Muscle of leg (tissue), 11 donors: ENCODE data around the gene BGN. TPM values are rescaled to one million over a fixed set of nuclear protein-coding genes. Genes with fewer than 3 reads are reported as not detected.

ENCODE experiments used
- DNase-seq: peaks from one replicate; pipeline ENCODE4 v3.0.0; 2013
- H3K27ac ChIP-seq: one replicate; pipeline ENCODE4 v1.5.1; 2013; ENCODE audit warnings: mild to moderate bottlenecking, low read length, control low read depth
- H3K27me3 ChIP-seq: one replicate; pipeline ENCODE4 v1.6.1; 2013; ENCODE audit warnings: low read length; ENCODE audit not compliant: control insufficient read depth, insufficient read depth
- H3K36me3 ChIP-seq: one replicate; pipeline ENCODE4 v1.6.1; 2013; ENCODE audit warnings: low read length; ENCODE audit not compliant: control insufficient read depth, insufficient read depth
- H3K4me1 ChIP-seq: one replicate; pipeline ENCODE4 v1.6.1; 2013; ENCODE audit warnings: low read length; ENCODE audit not compliant: control insufficient read depth, insufficient read depth
- H3K4me3 ChIP-seq: one replicate; pipeline ENCODE4 v1.5.1; 2013; ENCODE audit warnings: low read length, control low read depth
- H3K9me3 ChIP-seq: replicated peaks from 2 replicates; pipeline ENCODE4 v1.6.1; 2013; ENCODE audit warnings: low read depth, low read length; ENCODE audit not compliant: control insufficient read depth
- WGBS: methylation state at CpG from one replicate; pipeline ENCODE4 v1.1.5; 2013; ENCODE audit warnings: missing lambda C conversion rate; ENCODE audit not compliant: insufficient coverage; 5-methylcytosine and 5-hydroxymethylcytosine counted together
- polyA plus RNA-seq, 8 donors: library from polyadenylated mRNA; unstranded; fragments of 120-200 nt; gene quantifications; one replicate each; pipeline versions ENCODE4 v1.2.1 to v1.2.3, GENCODE V29; 2013; ENCODE audit warnings: inconsistent platforms in 1 of 8, low replicate concordance in 1 of 8; ENCODE audit not compliant: insufficient read length in 8 of 8, insufficient read depth in 1 of 8
- total RNA-seq: library from RNA; stranded (reverse); fragments of 120-200 nt; gene quantifications from one replicate; pipeline ENCODE4 v1.2.4, GENCODE V29; 2013

BGN gene
- total and polyA plus RNA-seq, 9 donors, result 39.7 to 238 (median 152) TPM

- H3K9me3 ChIP-seq, result no peaks in the 10 kb centered on the region
Observed at GRCh38 chrX:153449368-153450113, 45.2 kb upstream of the BGN start.

GRCh38 chrX:153450114-153450948, 44.4 kb upstream of the BGN start:
- Histone ChIP-seq H3K27me3 (no peaks in the 10 kb centered on the region), H3K9me3 (no peaks in the 10 kb centered on the region), H3K4me3 (no peak overlapping the region), H3K4me1 (peaks cover 18% of the 10 kb centered on the region), H3K36me3 (peaks cover 10% of the 10 kb centered on the region), H3K27ac (no peak overlapping the region)
- WGBS, result 89% methylated on average over 20 of the region's 26 CpGs
- DNase-seq, result no peak

More at GRCh38 chrX:153449368-153450113, 45.2 kb upstream of the BGN start:
- H3K36me3 ChIP-seq, result peaks cover 6% of the 10 kb centered on the region
- 86% methylated on average over 13 of the region's 15 CpGs for WGBS
- H3K27ac ChIP-seq, result no peak overlapping the region
- DNase-seq, result no peak
- H3K4me1 ChIP-seq, result peaks cover 10% of the 10 kb centered on the region
- H3K27me3 ChIP-seq, result no peaks in the 10 kb centered on the region
- H3K4me3 ChIP-seq, result no peak overlapping the region

GRCh38 chrX:153450949-153451277, 43.9 kb upstream of the BGN start:
- DNase-seq, result no peak
- H3K27me3 ChIP-seq, result no peaks in the 10 kb centered on the region
- H3K27ac ChIP-seq, result no peak overlapping the region
- WGBS, result 83% methylated on average over 3 of the region's 8 CpGs
- H3K9me3 ChIP-seq, result no peaks in the 10 kb centered on the region
- H3K4me3 ChIP-seq, result no peak overlapping the region
- H3K36me3 ChIP-seq, result peaks cover 10% of the 10 kb centered on the region
- H3K4me1 ChIP-seq, result peaks cover 23% of the 10 kb centered on the region

- Histone ChIP-seq H3K27me3 (peaks cover 2% of the 10 kb centered on the region), H3K9me3 (no peaks in the 10 kb centered on the region), H3K4me1 (peaks cover 58% of the 10 kb centered on the region), H3K4me3 (no peak overlapping the region), H3K36me3 (peaks cover 10% of the 10 kb centered on the region), H3K27ac (peak overlapping the region; percentile 59)
- no peak for DNase-seq
- WGBS, result 92% methylated on average over 16 of the region's 16 CpGs
Observed at GRCh38 chrX:153454901-153455550, 39.8 kb upstream of the BGN start.

GRCh38 chrX:153455571-153455970, 39.2 kb upstream of the BGN start:
- Histone ChIP-seq H3K4me1 (peaks cover 63% of the 10 kb centered on the region), H3K4me3 (no peak overlapping the region), H3K27ac (peak overlapping the region; percentile 35), H3K36me3 (peaks cover 10% of the 10 kb centered on the region), H3K27me3 (peaks cover 2% of the 10 kb centered on the region), H3K9me3 (no peaks in the 10 kb centered on the region)
- DNase-seq, result no peak
- 79% methylated on average over 13 of the region's 16 CpGs for WGBS

- Histone ChIP-seq H3K9me3 (no peaks in the 10 kb centered on the region), H3K4me3 (no peak overlapping the region), H3K36me3 (peaks cover 10% of the 10 kb centered on the region), H3K27me3 (peaks cover 2% of the 10 kb centered on the region), H3K27ac (peak overlapping the region; percentile 69), H3K4me1 (peaks cover 69% of the 10 kb centered on the region)
- peak; percentile 60 for DNase-seq
- 79% methylated on average over 12 of the region's 12 CpGs for WGBS
Observed at GRCh38 chrX:153456161-153456560, 38.6 kb upstream of the BGN start.

- no peaks in the 10 kb centered on the region for H3K9me3 ChIP-seq
- peaks cover 2% of the 10 kb centered on the region for H3K27me3 ChIP-seq
- peaks cover 70% of the 10 kb centered on the region for H3K4me1 ChIP-seq
- peak overlapping the region; percentile 69 for H3K27ac ChIP-seq
- no peak for DNase-seq
- H3K4me3 ChIP-seq, result no peak overlapping the region
- 81% methylated on average over 9 of the region's 9 CpGs for WGBS
- peaks cover 14% of the 10 kb centered on the region for H3K36me3 ChIP-seq
Observed at GRCh38 chrX:153456704-153457103, 38.1 kb upstream of the BGN start.

GRCh38 chrX:153457136-153457825, 37.5 kb upstream of the BGN start:
- H3K9me3 ChIP-seq, result no peaks in the 10 kb centered on the region
- no peak overlapping the region for H3K4me3 ChIP-seq
- peaks cover 70% of the 10 kb centered on the region for H3K4me1 ChIP-seq
- no peak for DNase-seq
- H3K36me3 ChIP-seq, result peaks cover 16% of the 10 kb centered on the region
- 78% methylated on average over 16 of the region's 18 CpGs for WGBS
- peaks cover 2% of the 10 kb centered on the region for H3K27me3 ChIP-seq
- H3K27ac ChIP-seq, result peak overlapping the region; percentile 69

- Histone ChIP-seq H3K9me3 (no peaks in the 10 kb centered on the region), H3K4me1 (peaks cover 70% of the 10 kb centered on the region), H3K36me3 (peaks cover 16% of the 10 kb centered on the region), H3K27me3 (peaks cover 2% of the 10 kb centered on the region), H3K27ac (peak overlapping the region; percentile 69), H3K4me3 (no peak overlapping the region)
- DNase-seq, result no peak
- WGBS, result 83% methylated on average over 12 of the region's 17 CpGs
Observed at GRCh38 chrX:153457827-153458466, 36.8 kb upstream of the BGN start.
